Activated CD4-positive, alpha-beta T cell treated with anti-CD3 and anti-CD28 coated beads for 36 hours (primary cell): ENCODE results near the gene ZNF816. TPM values are rescaled to one million over a fixed set of nuclear protein-coding genes. Genes with fewer than 3 reads are reported as not detected.
"Not testable (repeated sequence)": the region's sequence is repeated elsewhere in the genome, so short reads cannot be mapped to it uniquely, and the experiment has no call there.

Experiments used
- ATAC-seq: fragments of 200-7000 bp; cut with Tn5 transposase; one replicate; pipeline ENCODE4 v1.10.0; 2021; ENCODE audit warnings: mild to moderate bottlenecking, moderate library complexity
- CTCF ChIA-PET: fragments of 350-600 bp; sonication (Branson Sonifier 250); formaldehyde crosslinking; loops from one replicate; lab custom pipeline; 2021; ENCODE audit warnings: antibody characterized with exemption; lab: Charles Lee
- POLR2A ChIA-PET: fragments of 350-600 bp; sonication (Branson Sonifier 250); formaldehyde crosslinking; loops from one replicate; lab custom pipeline; 2021; ENCODE audit warnings: antibody characterized with exemption, inconsistent platforms; lab: Charles Lee
- DNase-seq: peaks from one replicate; pipeline ENCODE4 v3.0.0-alpha.2; 2020
- H3K27ac Mint-ChIP-seq: one replicate; pipeline ENCODE4 v1.8.0; 2021; ENCODE audit warnings: mixed read lengths
- H3K27me3 Mint-ChIP-seq: one replicate; pipeline ENCODE4 v1.8.0; 2021; ENCODE audit warnings: mixed read lengths
- H3K36me3 Mint-ChIP-seq: one replicate; pipeline ENCODE4 v1.8.0; 2021; ENCODE audit warnings: low read depth, mixed read lengths
- H3K4me1 Mint-ChIP-seq: one replicate; pipeline ENCODE4 v1.8.0; 2021; ENCODE audit warnings: mixed read lengths
- H3K4me3 Mint-ChIP-seq: one replicate; pipeline ENCODE4 v1.8.0; 2021; ENCODE audit warnings: mild to moderate bottlenecking, moderate library complexity, mixed read lengths
- H3K9me3 Mint-ChIP-seq: one replicate; pipeline ENCODE4 v1.8.0; 2021; ENCODE audit warnings: low read depth, mixed read lengths
- intact Hi-C, 2 experiments: fragments of 100-400 bp; cut with DNase I in 1 of 2; cut with micrococcal nuclease in 1 of 2; formaldehyde crosslinking; loops; one replicate each; pipeline versions ENCODE4 v1.14.2 to v1.15.1; 2022 to 2024; cut with DNase I, micrococcal nuclease
- total RNA-seq, 2 experiments: library from RNA; stranded (reverse); gene quantifications; one replicate each; pipeline ENCODE4 v1.2.3, GENCODE V29; 2021

The ZNF816 gene
- total RNA-seq, 2 experiments from 2014 or later: 10.7 to 11.4 TPM

GRCh38 chr19:52957591-52957990, 5.1 kb downstream of the ZNF816 start:
- H3K9me3 Mint-ChIP-seq: peaks cover 49% of the 10 kb centered on the region
- no peaks in the 10 kb centered on the region for H3K27me3 Mint-ChIP-seq
- peaks cover 16% of the 10 kb centered on the region for H3K4me1 Mint-ChIP-seq
- intact Hi-C loops: no loop called here
- no peak overlapping the region for H3K27ac Mint-ChIP-seq
- peaks cover 83% of the 10 kb centered on the region for H3K36me3 Mint-ChIP-seq
- H3K4me3 Mint-ChIP-seq: no peak overlapping the region
- ChIA-PET CTCF (no interaction called here), POLR2A (no interaction called here)
- no peak for DNase-seq
- ATAC-seq: no peak

GRCh38 chr19:52956917-52957316, 5.8 kb downstream of the ZNF816 start:
- intact Hi-C loops: no loop called here
- no peak overlapping the region for H3K27ac Mint-ChIP-seq
- DNase-seq (no peak), ATAC-seq (no peak)
- H3K4me3 Mint-ChIP-seq: no peak overlapping the region
- H3K4me1 Mint-ChIP-seq: peaks cover 16% of the 10 kb centered on the region
- H3K27me3 Mint-ChIP-seq: no peaks in the 10 kb centered on the region
- H3K36me3 Mint-ChIP-seq: peaks cover 90% of the 10 kb centered on the region
- POLR2A ChIA-PET: no interaction called here
- CTCF ChIA-PET: no interaction called here
- H3K9me3 Mint-ChIP-seq: peaks cover 55% of the 10 kb centered on the region

GRCh38 chr19:52949422-52949821, 13.3 kb downstream of the ZNF816 start:
- no peaks in the 10 kb centered on the region for H3K27me3 Mint-ChIP-seq
- DNase-seq (no peak), ATAC-seq (no peak)
- peaks cover 42% of the 10 kb centered on the region for H3K9me3 Mint-ChIP-seq
- ChIA-PET POLR2A (no interaction called here), CTCF (no interaction called here)
- peaks cover 62% of the 10 kb centered on the region for H3K36me3 Mint-ChIP-seq
- no peak overlapping the region for H3K27ac Mint-ChIP-seq
- H3K4me3 Mint-ChIP-seq: no peak overlapping the region
- intact Hi-C loops: no loop called here
- H3K4me1 Mint-ChIP-seq: no peaks in the 10 kb centered on the region

GRCh38 chr19:52948025-52948770, 14.5 kb downstream of the ZNF816 start:
- POLR2A ChIA-PET: interaction anchor here (1.4 kb wide), 1 partner anchor 15 kb away, joined by 4 read pairs; the partner anchor contains the start of gene ZNF816
- CTCF ChIA-PET: no interaction called here
- Mint-ChIP-seq H3K36me3 (peaks cover 55% of the 10 kb centered on the region), H3K9me3 (peaks cover 40% of the 10 kb centered on the region), H3K27ac (no peak overlapping the region), H3K27me3 (no peaks in the 10 kb centered on the region), H3K4me1 (no peaks in the 10 kb centered on the region), H3K4me3 (no peak overlapping the region)
- DNase-seq (no peak), ATAC-seq (no peak)
- intact Hi-C loops: no loop called here

GRCh38 chr19:52946322-52947310, 16.1 kb downstream of the ZNF816 start:
- Mint-ChIP-seq H3K27me3 (no peaks in the 10 kb centered on the region), H3K4me1 (peaks cover 3% of the 10 kb centered on the region), H3K4me3 (no peak overlapping the region), H3K27ac (no peak overlapping the region), H3K36me3 (peaks cover 42% of the 10 kb centered on the region), H3K9me3 (peaks cover 32% of the 10 kb centered on the region)
- DNase-seq (peak; percentile 20), ATAC-seq (no peak)
- intact Hi-C loops: no loop called here
- ChIA-PET CTCF (no interaction called here), POLR2A (interaction anchor here (1.4 kb wide), 1 partner anchor 16 kb away, joined by 4 read pairs; the partner anchor contains the start of gene ZNF816)

GRCh38 chr19:52945652-52946321, 16.9 kb downstream of the ZNF816 start:
- Mint-ChIP-seq H3K36me3 (peaks cover 38% of the 10 kb centered on the region), H3K27me3 (no peaks in the 10 kb centered on the region), H3K27ac (no peak overlapping the region), H3K4me1 (peaks cover 10% of the 10 kb centered on the region), H3K4me3 (no peak overlapping the region), H3K9me3 (peaks cover 25% of the 10 kb centered on the region)
- intact Hi-C loops: no loop called here
- ChIA-PET POLR2A (no interaction called here), CTCF (no interaction called here)
- DNase-seq (no peak), ATAC-seq (no peak)

GRCh38 chr19:52944703-52945493, 17.8 kb downstream of the ZNF816 start:
- H3K4me1 Mint-ChIP-seq, H3K27ac Mint-ChIP-seq, POLR2A ChIA-PET, ATAC-seq, H3K4me3 Mint-ChIP-seq, H3K27me3 Mint-ChIP-seq, DNase-seq, CTCF ChIA-PET: not testable (repeated sequence)
- H3K36me3 Mint-ChIP-seq: peaks cover 29% of the 10 kb centered on the region
- intact Hi-C loops: loop anchor here in 1 of 2 experiments (5.0 kb wide), 3 partner anchors 88 to 1243 kb away; partner anchors contain the start of gene ZNF468
- H3K9me3 Mint-ChIP-seq: peaks cover 16% of the 10 kb centered on the region

GRCh38 chr19:52943884-52944643, 18.6 kb downstream of the ZNF816 start:
- intact Hi-C loops: loop anchor here in 1 of 2 experiments (2.0 to 5.0 kb wide), 5 partner anchors 87 to 1242 kb away; partner anchors contain the start of genes ZNF468, ZNF766 and ZNF845
- Mint-ChIP-seq H3K4me3 (no peak overlapping the region), H3K36me3 (peaks cover 25% of the 10 kb centered on the region), H3K27me3 (no peaks in the 10 kb centered on the region), H3K4me1 (peaks cover 11% of the 10 kb centered on the region), H3K27ac (no peak overlapping the region), H3K9me3 (peaks cover 10% of the 10 kb centered on the region)
- ATAC-seq: no peak
- no peak for DNase-seq
- ChIA-PET POLR2A (no interaction called here), CTCF (no interaction called here)

- ChIA-PET CTCF (interaction anchor here (0.6 kb wide), 1 partner anchor 139 kb away, joined by 3 read pairs; no protein-coding TSS in a partner anchor), POLR2A (interaction anchor here (0.6 kb wide), 2 partner anchors 20 to 573 kb away, joined by 3 to 5 read pairs; partner anchors contain the start of gene ZNF880)
Observed at GRCh38 chr19:52943134-52943883, 19.4 kb downstream of the ZNF816 start.

More at GRCh38 chr19:52943134-52943883, 19.4 kb downstream of the ZNF816 start:
- Mint-ChIP-seq H3K27ac (no peak overlapping the region), H3K9me3 (peaks cover 16% of the 10 kb centered on the region), H3K27me3 (no peaks in the 10 kb centered on the region), H3K4me1 (peaks cover 18% of the 10 kb centered on the region), H3K36me3 (peaks cover 31% of the 10 kb centered on the region), H3K4me3 (peak overlapping the region; percentile 90)
- DNase-seq: no peak
- no peak for ATAC-seq
- intact Hi-C loops: loop anchor here in 1 of 2 experiments (2.0 to 5.0 kb wide), 5 partner anchors 86 to 1241 kb away; partner anchors contain the start of genes ZNF468, ZNF766 and ZNF845
